Panc1 (cell line): ENCODE results near the gene NACA2. TPM values are rescaled to one million over a fixed set of nuclear protein-coding genes. Genes with fewer than 3 reads are reported as not detected.

Source experiments
- ATAC-seq: fragments of 200-7000 bp; cut with Tn5 transposase; 2 replicates; pipeline ENCODE4 v1.9.1; 2020; ENCODE audit warnings: mild to moderate bottlenecking, moderate library complexity
- BruUV-seq: library from RNA; stranded (reverse); fragments of 400-500 nt; replicated peaks from 2 replicates; lab custom pipeline; 2021; lab: Mats Ljungman, UMichigan
- CTCF ChIA-PET: fragments of 300-600 bp; sonication (Branson Sonifier 250); formaldehyde crosslinking; loops from one replicate; lab custom pipeline; 2022; ENCODE audit warnings: antibody characterized with exemption; lab: Charles Lee
- POLR2A ChIA-PET: fragments of 300-600 bp; sonication (Branson Sonifier 250); formaldehyde crosslinking; loops from one replicate; lab custom pipeline; 2022; ENCODE audit warnings: antibody characterized with exemption; lab: Charles Lee
- DNase-seq: peaks from one replicate; pipeline ENCODE4 v3.0.0-alpha.2; 2010; ENCODE audit warnings: low read depth, low spot score
- H3K27ac ChIP-seq: 2 replicates; pipeline ENCODE4 v1.5.1; 2011; ENCODE audit warnings: mild to moderate bottlenecking, low read length, inconsistent platforms
- H3K27me3 ChIP-seq: fragments of 200-500 bp; sonication (Bioruptor generic); 2 replicates; pipeline ENCODE4 v1.6.0; 2014; ENCODE audit warnings: low read length, inconsistent platforms; ENCODE audit not compliant: control insufficient read depth, insufficient read depth
- H3K36me3 ChIP-seq: fragments of 200-500 bp; sonication (Bioruptor generic); 2 replicates; pipeline ENCODE4 v1.5.1; 2014; ENCODE audit warnings: inconsistent platforms, mild to moderate bottlenecking, low read length, moderate library complexity; ENCODE audit not compliant: control insufficient read depth, insufficient read depth
- H3K4me1 ChIP-seq: 2 replicates; pipeline ENCODE4 v1.5.1; 2011; ENCODE audit warnings: inconsistent platforms, mild to moderate bottlenecking, low read length, moderate library complexity; ENCODE audit not compliant: control insufficient read depth, insufficient read depth
- H3K4me3 ChIP-seq, 2 experiments: 2 replicates each; pipeline ENCODE4 v1.5.1; 2011 to 2012; ENCODE audit warnings: low read depth in 2 of 2, low read length in 2 of 2, mild to moderate bottlenecking in 2 of 2, inconsistent platforms in 1 of 2, moderate library complexity in 1 of 2
- H3K9me3 ChIP-seq: fragments of 200-500 bp; sonication (Bioruptor generic); 2 replicates; pipeline ENCODE4 v1.5.1; 2014; ENCODE audit warnings: low read depth, mild to moderate bottlenecking, inconsistent platforms, low read length, moderate library complexity; ENCODE audit not compliant: control insufficient read depth, insufficient read depth
- POLR2AphosphoS5 ChIP-seq: IDR thresholded peaks from 2 replicates; pipeline ENCODE4 v1.6.1; 2012; ENCODE audit warnings: mild to moderate bottlenecking, low read depth, low read length, moderate library complexity
- SIN3A ChIP-seq: IDR thresholded peaks from 2 replicates; pipeline ENCODE4 v1.6.1; 2012; ENCODE audit warnings: low read depth, mild to moderate bottlenecking, low read length, moderate library complexity, borderline replicate concordance; ENCODE audit not compliant: insufficient read depth
- TCF7L2 ChIP-seq: IDR thresholded peaks from 2 replicates; pipeline ENCODE4 v1.6.1; 2011; ENCODE audit warnings: mild to moderate bottlenecking, low read depth, low read length, inconsistent platforms
- in situ Hi-C: cut with HindIII; loops from 2 replicates; pipeline ENCODE4 v1.10.0; 2016; ENCODE audit warnings: low sequenced_read_pairs, low pct_unique_long_range_greater_than_20kb
- intact Hi-C: fragments of 100-400 bp; cut with micrococcal nuclease; formaldehyde crosslinking; loops from one replicate; pipeline ENCODE4 v1.10.0; 2022; ENCODE audit not compliant: unreplicated experiment
- total RNA-seq: library from RNA; stranded (reverse); gene quantifications from one replicate; pipeline ENCODE4 v1.2.1, GENCODE V29; 2021; ENCODE audit not compliant: unreplicated experiment
- TF ChIP-seq, protein P1 (sequence below): fragments of 450-650 bp; IDR thresholded peaks from 2 replicates; pipeline ENCODE4 v1.5.1; 2017; ENCODE audit warnings: mild to moderate bottlenecking
- TF ChIP-seq, protein P2 (sequence below), 2 experiments: IDR thresholded peaks; 2 replicates each; pipeline ENCODE4 v1.6.1; 2011 to 2012; ENCODE audit warnings: low read depth in 2 of 2, control low read depth in 1 of 2, low read length in 1 of 2, mild to moderate bottlenecking in 1 of 2, moderate library complexity in 1 of 2; ENCODE audit not compliant: insufficient read depth in 1 of 2

The NACA2 gene
- total RNA-seq, 1 experiment from 2014 or later = not detected

DNA sequence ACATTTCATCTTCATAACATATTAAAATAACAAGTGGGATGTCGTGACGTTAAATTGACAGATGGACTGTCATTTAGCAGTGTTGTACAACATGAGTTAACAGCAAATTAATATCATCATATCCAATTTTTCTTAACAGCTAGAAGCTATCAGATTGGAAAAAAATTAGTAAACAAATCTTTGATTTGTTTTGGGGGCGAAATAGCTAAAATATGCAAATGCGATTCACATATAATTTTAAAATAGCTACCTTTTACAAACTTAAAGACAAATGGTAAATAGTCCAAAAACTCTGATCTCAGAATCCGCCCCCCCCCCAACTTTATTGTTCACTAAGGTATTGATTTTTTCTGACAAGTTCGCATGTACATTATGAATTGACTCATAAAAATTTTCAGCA lies 20.3 kb upstream of the NACA2 start:
- Histone ChIP-seq H3K27me3 (no peaks in the 10 kb centered on the region; the same call in 1 of the 2 replicates), H3K4me1 (0 out of 2 replicates have a peak, but pooled peaks cover 2% of the 10 kb centered on the region), H3K36me3 (no peaks in the 10 kb centered on the region), H3K27ac (no peak overlapping the region), H3K4me3 (no peak overlapping the region), H3K9me3 (no peaks in the 10 kb centered on the region)
- intact Hi-C loops (no loop called here), in situ Hi-C loops (no loop called here)
- ATAC-seq (no peak), DNase-seq (no peak)
- POLR2A ChIA-PET = interaction anchor here (0.6 kb wide), 1 partner anchor 117 kb away, joined by 8 read pairs; no protein-coding TSS in a partner anchor
- CTCF ChIA-PET = interaction anchor here (0.7 kb wide), 1 partner anchor 49 kb away, joined by 5 read pairs; no protein-coding TSS in a partner anchor
- BruUV-seq = no TSS peak
- TF ChIP-seq TCF7L2 (no peak), SIN3A (no peak), POLR2AphosphoS5 (no peak)
- TF ChIP-seq, protein P1, sequence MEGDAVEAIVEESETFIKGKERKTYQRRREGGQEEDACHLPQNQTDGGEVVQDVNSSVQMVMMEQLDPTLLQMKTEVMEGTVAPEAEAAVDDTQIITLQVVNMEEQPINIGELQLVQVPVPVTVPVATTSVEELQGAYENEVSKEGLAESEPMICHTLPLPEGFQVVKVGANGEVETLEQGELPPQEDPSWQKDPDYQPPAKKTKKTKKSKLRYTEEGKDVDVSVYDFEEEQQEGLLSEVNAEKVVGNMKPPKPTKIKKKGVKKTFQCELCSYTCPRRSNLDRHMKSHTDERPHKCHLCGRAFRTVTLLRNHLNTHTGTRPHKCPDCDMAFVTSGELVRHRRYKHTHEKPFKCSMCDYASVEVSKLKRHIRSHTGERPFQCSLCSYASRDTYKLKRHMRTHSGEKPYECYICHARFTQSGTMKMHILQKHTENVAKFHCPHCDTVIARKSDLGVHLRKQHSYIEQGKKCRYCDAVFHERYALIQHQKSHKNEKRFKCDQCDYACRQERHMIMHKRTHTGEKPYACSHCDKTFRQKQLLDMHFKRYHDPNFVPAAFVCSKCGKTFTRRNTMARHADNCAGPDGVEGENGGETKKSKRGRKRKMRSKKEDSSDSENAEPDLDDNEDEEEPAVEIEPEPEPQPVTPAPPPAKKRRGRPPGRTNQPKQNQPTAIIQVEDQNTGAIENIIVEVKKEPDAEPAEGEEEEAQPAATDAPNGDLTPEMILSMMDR = no peak
- TF ChIP-seq, protein P2, sequence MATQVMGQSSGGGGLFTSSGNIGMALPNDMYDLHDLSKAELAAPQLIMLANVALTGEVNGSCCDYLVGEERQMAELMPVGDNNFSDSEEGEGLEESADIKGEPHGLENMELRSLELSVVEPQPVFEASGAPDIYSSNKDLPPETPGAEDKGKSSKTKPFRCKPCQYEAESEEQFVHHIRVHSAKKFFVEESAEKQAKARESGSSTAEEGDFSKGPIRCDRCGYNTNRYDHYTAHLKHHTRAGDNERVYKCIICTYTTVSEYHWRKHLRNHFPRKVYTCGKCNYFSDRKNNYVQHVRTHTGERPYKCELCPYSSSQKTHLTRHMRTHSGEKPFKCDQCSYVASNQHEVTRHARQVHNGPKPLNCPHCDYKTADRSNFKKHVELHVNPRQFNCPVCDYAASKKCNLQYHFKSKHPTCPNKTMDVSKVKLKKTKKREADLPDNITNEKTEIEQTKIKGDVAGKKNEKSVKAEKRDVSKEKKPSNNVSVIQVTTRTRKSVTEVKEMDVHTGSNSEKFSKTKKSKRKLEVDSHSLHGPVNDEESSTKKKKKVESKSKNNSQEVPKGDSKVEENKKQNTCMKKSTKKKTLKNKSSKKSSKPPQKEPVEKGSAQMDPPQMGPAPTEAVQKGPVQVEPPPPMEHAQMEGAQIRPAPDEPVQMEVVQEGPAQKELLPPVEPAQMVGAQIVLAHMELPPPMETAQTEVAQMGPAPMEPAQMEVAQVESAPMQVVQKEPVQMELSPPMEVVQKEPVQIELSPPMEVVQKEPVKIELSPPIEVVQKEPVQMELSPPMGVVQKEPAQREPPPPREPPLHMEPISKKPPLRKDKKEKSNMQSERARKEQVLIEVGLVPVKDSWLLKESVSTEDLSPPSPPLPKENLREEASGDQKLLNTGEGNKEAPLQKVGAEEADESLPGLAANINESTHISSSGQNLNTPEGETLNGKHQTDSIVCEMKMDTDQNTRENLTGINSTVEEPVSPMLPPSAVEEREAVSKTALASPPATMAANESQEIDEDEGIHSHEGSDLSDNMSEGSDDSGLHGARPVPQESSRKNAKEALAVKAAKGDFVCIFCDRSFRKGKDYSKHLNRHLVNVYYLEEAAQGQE (IDR thresholded peaks at IDR 0.05; ENCODE audit: insufficient read depth in 1 of 2, low read depth in 2 of 2, low read length in 1 of 2) = no peak

DNA sequence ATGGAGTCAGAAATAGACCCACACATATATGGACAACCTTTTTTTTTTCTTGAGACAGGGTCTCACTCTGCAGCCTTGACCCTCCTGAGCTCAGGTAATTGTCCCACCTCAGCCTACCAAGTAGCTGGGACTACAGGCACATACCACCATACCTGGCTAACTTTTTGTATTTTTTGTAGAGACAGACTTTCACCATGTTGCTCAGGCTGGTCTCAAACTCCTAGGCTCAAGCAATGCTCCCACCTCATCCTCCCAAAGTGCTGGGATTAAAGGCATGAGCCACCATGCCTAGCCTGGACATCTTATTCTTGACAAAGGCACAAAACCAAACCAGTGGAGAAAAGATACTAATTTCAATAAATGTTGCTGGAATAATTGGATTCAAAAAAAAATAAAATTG lies 14.7 kb upstream of the NACA2 start:
- Histone ChIP-seq H3K27me3 (no peaks in the 10 kb centered on the region), H3K36me3 (no peaks in the 10 kb centered on the region), H3K4me3 (no peak overlapping the region), H3K4me1 (no peaks in the 10 kb centered on the region), H3K9me3 (no peaks in the 10 kb centered on the region), H3K27ac (no peak overlapping the region)
- TF ChIP-seq, protein P1 = no peak
- no peak for TF ChIP-seq TCF7L2
- TF ChIP-seq SIN3A = no peak
- ATAC-seq (no peak), DNase-seq (no peak)
- in situ Hi-C loops (no loop called here), intact Hi-C loops (no loop called here)
- no TSS peak for BruUV-seq
- ChIA-PET CTCF (no interaction called here), POLR2A (no interaction called here)
